A673 (cell line): ENCODE data around the gene THAP4. TPM values are rescaled to one million over a fixed set of nuclear protein-coding genes. Genes with fewer than 3 reads are reported as not detected.

Experiments used
- BruUV-seq: library from RNA; stranded (reverse); fragments of 400-500 nt; replicated peaks from 2 replicates; lab custom pipeline; 2021; lab: Mats Ljungman, UMichigan
- CTCF ChIA-PET: fragments of 300-600 bp; sonication (Branson Sonifier 250); formaldehyde crosslinking; loops from one replicate; lab custom pipeline; 2022; ENCODE audit warnings: antibody characterized with exemption; lab: Charles Lee
- POLR2A ChIA-PET: fragments of 300-600 bp; sonication (Branson Sonifier 250); formaldehyde crosslinking; loops from one replicate; lab custom pipeline; 2022; ENCODE audit warnings: antibody characterized with exemption; ENCODE audit not compliant: low non-redundant PET; lab: Charles Lee
- DNase-seq: peaks from one replicate; pipeline ENCODE4 v3.0.0-alpha.2; 2015; ENCODE audit warnings: low spot score
- H3K27ac ChIP-seq: fragments of 200-600 bp; sonication (generic); 2 replicates; pipeline ENCODE4 v1.5.1; 2016; ENCODE audit warnings: mixed run types, low read depth, mild to moderate bottlenecking, mixed read lengths, antibody characterized with exemption, low read length; ENCODE audit not compliant: poor library complexity, severe bottlenecking
- H3K27me3 ChIP-seq: fragments of 200-600 bp; sonication (generic); replicated peaks from 2 replicates; pipeline ENCODE4 v1.6.1; 2017; ENCODE audit warnings: mixed run types, low read depth, mild to moderate bottlenecking, mixed read lengths, antibody characterized with exemption, low read length; ENCODE audit not compliant: insufficient read depth, poor library complexity
- H3K36me3 ChIP-seq: fragments of 200-600 bp; sonication (generic); 2 replicates; pipeline ENCODE4 v1.6.1; 2016; ENCODE audit warnings: mixed run types, mild to moderate bottlenecking, mixed read lengths, antibody characterized with exemption, low read length; ENCODE audit not compliant: insufficient read depth, poor library complexity, severe bottlenecking
- H3K4me1 ChIP-seq: fragments of 200-600 bp; sonication (generic); 2 replicates; pipeline ENCODE4 v1.6.1; 2017; ENCODE audit warnings: mixed run types, mild to moderate bottlenecking, mixed read lengths, antibody characterized with exemption, low read length; ENCODE audit not compliant: insufficient read depth, poor library complexity, severe bottlenecking
- H3K4me3 ChIP-seq: fragments of 200-600 bp; sonication (generic); 2 replicates; pipeline ENCODE4 v1.5.1; 2016; ENCODE audit warnings: low read depth, mixed run types, mild to moderate bottlenecking, mixed read lengths, low read length; ENCODE audit not compliant: poor library complexity, severe bottlenecking
- H3K9me3 ChIP-seq: fragments of 200-600 bp; sonication (generic); 2 replicates; pipeline ENCODE4 v1.6.1; 2016; ENCODE audit warnings: mixed run types, low read depth, mild to moderate bottlenecking, mixed read lengths, antibody characterized with exemption, low read length; ENCODE audit not compliant: poor library complexity, severe bottlenecking
- EZH2 ChIP-seq: fragments of 200-600 bp; sonication (generic); IDR thresholded peaks from 2 replicates; pipeline ENCODE4 v1.6.1; 2017; ENCODE audit warnings: borderline replicate concordance, low read depth, mild to moderate bottlenecking, mixed read lengths, antibody characterized with exemption, low read length; ENCODE audit not compliant: poor library complexity, severe bottlenecking
- intact Hi-C: fragments of 100-400 bp; cut with micrococcal nuclease; formaldehyde crosslinking; loops from one replicate; pipeline ENCODE4 v1.10.0; 2022; ENCODE audit not compliant: unreplicated experiment
- total RNA-seq: library from RNA; stranded (reverse); gene quantifications from 2 replicates; pipeline ENCODE4 v1.2.3, GENCODE V29; 2021
- TF ChIP-seq, protein P1 (sequence below): fragments of 300-800, 200-600 bp; sonication (generic); conservative IDR thresholded peaks from 2 replicates; pipeline ENCODE4 v1.5.1; 2017; ENCODE audit warnings: low read depth, mild to moderate bottlenecking, antibody characterized with exemption, low read length, moderate library complexity, mixed read lengths

Gene THAP4
- total RNA-seq, 1 experiment from 2014 or later = 82.0 TPM

DNA sequence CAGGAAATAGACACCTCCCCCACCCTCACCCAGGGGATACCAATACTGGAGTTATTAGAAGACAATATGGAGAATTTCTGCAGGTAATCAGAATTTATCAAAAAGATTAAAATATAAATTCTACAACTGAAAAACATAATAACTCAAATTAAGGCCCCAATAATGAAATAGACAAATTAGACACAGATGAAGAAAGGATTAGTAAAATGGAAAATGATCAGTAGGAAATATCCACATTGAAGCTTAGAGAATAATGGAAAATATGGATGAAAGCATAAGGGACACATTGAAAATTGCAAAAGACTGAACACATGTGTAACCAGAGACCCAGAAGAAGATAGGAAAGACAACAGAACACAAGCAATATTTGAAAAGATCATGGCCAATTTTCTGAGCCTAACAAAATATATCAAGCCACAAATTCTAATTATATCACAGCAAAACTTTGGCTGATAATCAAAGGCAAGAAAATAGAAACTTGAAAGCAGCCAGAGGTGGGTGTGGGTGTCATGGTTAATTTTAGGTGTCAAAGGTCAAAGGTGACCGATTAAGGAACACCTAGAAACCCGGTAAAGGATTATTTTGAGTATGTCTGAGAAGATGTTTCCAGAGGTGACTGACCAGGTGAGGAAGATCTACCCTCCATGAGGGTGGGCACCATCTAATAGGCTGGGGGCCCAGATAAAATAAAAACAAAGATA, 50.2 kb downstream of the THAP4 start:
- DNase-seq = no peak
- ChIA-PET CTCF (no interaction called here), POLR2A (interaction anchor here (0.7 kb wide), 1 partner anchor 19 kb away, joined by 11 read pairs; no protein-coding TSS in a partner anchor)
- Histone ChIP-seq H3K4me1 (no peaks in the 10 kb centered on the region), H3K9me3 (peaks cover 29% of the 10 kb centered on the region), H3K36me3 (peaks cover 49% of the 10 kb centered on the region), H3K27me3 (no peaks in the 10 kb centered on the region), H3K27ac (no peak overlapping the region), H3K4me3 (no peak overlapping the region)
- TF ChIP-seq, protein P1, sequence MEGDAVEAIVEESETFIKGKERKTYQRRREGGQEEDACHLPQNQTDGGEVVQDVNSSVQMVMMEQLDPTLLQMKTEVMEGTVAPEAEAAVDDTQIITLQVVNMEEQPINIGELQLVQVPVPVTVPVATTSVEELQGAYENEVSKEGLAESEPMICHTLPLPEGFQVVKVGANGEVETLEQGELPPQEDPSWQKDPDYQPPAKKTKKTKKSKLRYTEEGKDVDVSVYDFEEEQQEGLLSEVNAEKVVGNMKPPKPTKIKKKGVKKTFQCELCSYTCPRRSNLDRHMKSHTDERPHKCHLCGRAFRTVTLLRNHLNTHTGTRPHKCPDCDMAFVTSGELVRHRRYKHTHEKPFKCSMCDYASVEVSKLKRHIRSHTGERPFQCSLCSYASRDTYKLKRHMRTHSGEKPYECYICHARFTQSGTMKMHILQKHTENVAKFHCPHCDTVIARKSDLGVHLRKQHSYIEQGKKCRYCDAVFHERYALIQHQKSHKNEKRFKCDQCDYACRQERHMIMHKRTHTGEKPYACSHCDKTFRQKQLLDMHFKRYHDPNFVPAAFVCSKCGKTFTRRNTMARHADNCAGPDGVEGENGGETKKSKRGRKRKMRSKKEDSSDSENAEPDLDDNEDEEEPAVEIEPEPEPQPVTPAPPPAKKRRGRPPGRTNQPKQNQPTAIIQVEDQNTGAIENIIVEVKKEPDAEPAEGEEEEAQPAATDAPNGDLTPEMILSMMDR = no peak
- TF ChIP-seq EZH2 = no peak
- intact Hi-C loops = no loop called here
- no TSS peak for BruUV-seq

DNA sequence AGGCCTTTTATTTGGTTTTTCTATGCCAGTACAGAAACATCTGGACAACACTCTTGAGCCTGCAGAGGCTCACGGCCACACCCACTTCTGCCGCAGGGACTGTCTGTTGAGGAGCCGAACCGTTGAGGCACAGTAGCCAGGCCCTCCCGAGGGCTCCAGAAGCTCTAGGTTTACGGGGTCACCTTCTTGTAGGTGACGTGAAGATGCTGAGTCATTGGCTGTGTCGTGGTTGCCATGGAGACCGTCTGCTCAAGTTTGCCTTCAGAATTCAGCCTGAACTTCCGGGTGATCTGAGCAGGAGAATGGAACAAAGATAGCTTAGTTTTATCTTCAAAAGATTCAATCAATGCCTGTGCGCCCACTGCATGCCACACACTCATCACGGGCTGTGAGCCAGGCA, 52.5 kb downstream of the THAP4 start:
- ChIA-PET POLR2A (no interaction called here), CTCF (no interaction called here)
- Histone ChIP-seq H3K36me3 (peaks cover 49% of the 10 kb centered on the region), H3K4me1 (no peaks in the 10 kb centered on the region), H3K4me3 (no peak overlapping the region), H3K9me3 (peaks cover 29% of the 10 kb centered on the region), H3K27ac (peak overlapping the region; percentile 5), H3K27me3 (no peaks in the 10 kb centered on the region)
- TF ChIP-seq EZH2 = no peak
- TF ChIP-seq, protein P1 = no peak
- intact Hi-C loops = no loop called here
- no peak for DNase-seq
- BruUV-seq = no TSS peak

DNA sequence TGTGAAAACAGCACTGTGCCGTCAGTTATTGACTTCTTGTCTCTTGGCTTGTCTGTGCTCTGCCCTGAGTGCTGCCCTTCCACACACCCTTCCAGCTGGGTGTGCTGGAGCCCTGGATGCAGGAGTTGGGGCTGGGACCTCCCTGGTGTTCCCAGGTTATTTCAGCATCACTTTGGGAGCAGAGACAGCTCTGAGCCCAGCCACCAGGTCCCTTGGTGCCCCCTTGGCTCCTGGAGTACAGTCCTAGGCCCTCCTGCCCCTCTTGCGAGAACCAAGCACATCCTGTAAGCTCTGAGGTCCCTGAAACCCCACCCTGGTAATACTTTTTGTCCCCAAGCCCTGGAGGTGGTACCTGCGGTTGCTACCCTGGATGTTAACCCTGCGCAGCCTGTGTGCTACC, 54.2 kb downstream of the THAP4 start:
- DNase-seq = no peak
- H3K9me3 ChIP-seq = peaks cover 22% of the 10 kb centered on the region
- H3K27me3 ChIP-seq = no peaks in the 10 kb centered on the region
- ChIA-PET POLR2A (no interaction called here), CTCF (no interaction called here)
- BruUV-seq = no TSS peak
- TF ChIP-seq, protein P1 = no peak
- no peak for TF ChIP-seq EZH2
- H3K4me1 ChIP-seq = peaks cover 3% of the 10 kb centered on the region
- H3K27ac ChIP-seq = no peak overlapping the region
- no peak overlapping the region for H3K4me3 ChIP-seq
- intact Hi-C loops = no loop called here
- peaks cover 40% of the 10 kb centered on the region for H3K36me3 ChIP-seq
